ENCODE measurements around the gene TBK1. TPM values are rescaled to one million over a fixed set of nuclear protein-coding genes. Genes with fewer than 3 reads are reported as not detected.

TBK1 gene
- total RNA-seq, result 8.2 and 11.2 TPM in 2 replicates

DNA sequence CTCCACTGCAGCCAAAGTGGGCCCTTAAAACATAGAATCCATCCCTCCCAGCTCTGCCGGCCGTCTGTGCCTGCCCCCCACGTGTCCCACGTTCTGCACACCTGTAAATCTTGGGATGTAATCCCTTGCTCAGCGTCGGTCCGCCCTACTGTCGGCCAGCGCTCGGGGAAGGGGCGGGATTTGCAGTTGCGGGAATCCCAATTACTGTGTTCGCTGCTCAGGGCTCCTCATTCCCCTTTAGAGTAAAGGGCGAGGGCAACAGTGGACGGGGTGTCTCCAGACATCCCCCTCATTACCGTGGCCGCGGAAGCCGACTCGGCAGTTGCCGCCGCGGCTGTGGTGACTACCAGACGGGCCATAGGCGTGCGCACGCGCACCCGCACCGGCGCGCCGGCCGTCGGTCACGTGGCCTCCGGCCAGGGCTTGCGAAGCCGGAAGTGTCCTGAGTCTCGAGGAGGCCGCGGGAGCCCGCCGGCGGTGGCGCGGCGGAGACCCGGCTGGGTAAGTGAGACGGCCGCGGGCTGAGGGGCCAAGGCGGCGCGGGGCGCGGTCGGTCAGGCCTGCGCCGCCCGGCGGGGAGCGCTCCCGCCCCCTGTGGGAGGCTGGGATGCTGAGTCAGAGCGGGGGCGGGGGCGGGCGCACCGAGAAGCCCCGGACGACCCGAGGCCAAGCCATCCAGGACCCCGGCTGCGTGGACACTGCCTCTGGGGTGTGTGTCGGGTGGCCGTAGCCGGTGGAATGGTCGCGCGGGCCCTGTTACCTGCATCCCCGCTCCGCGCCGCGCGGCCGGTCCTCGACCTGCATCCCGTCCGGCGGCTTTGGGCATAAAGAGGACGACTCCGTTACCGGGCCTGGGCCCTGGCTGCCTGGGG is at the start of gene TBK1:
Gene TBK1 (plus strand): TSS at position 434 of the 872 bp plus-strand sequence. CDS start 3,751 bp downstream, outside the sequence.

GRCh38 chr12:64403707-64404469 is 48.0 kb upstream of the TBK1 start, which contains the start of gene XPOT:
Gene XPOT (plus strand): TSS chr12:64404392. CDS start chr12:64410036, 5,644 bp downstream.

Other genes starting within 250 kb of the TBK1 start
- gene KICS2, start 229.8 kb upstream of the TBK1 start, total RNA-seq, result 5.7 and 5.8 TPM in 2 replicates
- 1.3 and 2.3 TPM in 2 replicates for gene C12orf56, start 61.4 kb upstream of the TBK1 start, total RNA-seq
- gene XPOT, start 47.7 kb upstream of the TBK1 start, total RNA-seq, result 40.9 and 55.7 TPM in 2 replicates
- gene RASSF3, start 158.4 kb downstream of the TBK1 start, total RNA-seq, result 9.0 and 11.4 TPM in 2 replicates